Mucosa of gallbladder (tissue), 1 donor: ENCODE measurements around the gene CASZ1. TPM values are rescaled to one million over a fixed set of nuclear protein-coding genes. Genes with fewer than 3 reads are reported as not detected.
A peak's percentile ranks its signal among the peaks of the same experiment; 100 is the strongest.

Experiments
- DNase-seq: peaks from one replicate; pipeline ENCODE4 v3.0.0-alpha.2; 2020; ENCODE audit warnings: low spot score
- total RNA-seq: library from RNA; stranded (reverse); gene quantifications from one replicate; pipeline ENCODE4 v1.2.1, GENCODE V29; 2021
- donor health status: DM: no; HTN: no; CAD: no.

Gene CASZ1
- total RNA-seq, 1 donor from 2014 or later: 72.8 TPM

- DNase-seq: no peak
These were observed 45.3 kb downstream of the CASZ1 start for GRCh38 chr1:10751160-10751559.

- DNase-seq: no peak
These were observed 50.5 kb downstream of the CASZ1 start for GRCh38 chr1:10745886-10746455.

GRCh38 chr1:10745383-10745782 lies 51.1 kb downstream of the CASZ1 start:
- DNase-seq: no peak

- DNase-seq: no peak
These were observed 51.7 kb downstream of the CASZ1 start for GRCh38 chr1:10744654-10745238.

GRCh38 chr1:10744029-10744428 lies 52.4 kb downstream of the CASZ1 start:
- DNase-seq: no peak

GRCh38 chr1:10741696-10742095 lies 54.8 kb downstream of the CASZ1 start:
- no peak for DNase-seq

- DNase-seq: no peak
These were observed 56.3 kb downstream of the CASZ1 start for GRCh38 chr1:10740123-10740522.

- no peak for DNase-seq
These were observed 56.9 kb downstream of the CASZ1 start for GRCh38 chr1:10739589-10739988.

- DNase-seq: peak; percentile 66
These were observed 58.1 kb downstream of the CASZ1 start for GRCh38 chr1:10738061-10739058.

GRCh38 chr1:10737651-10738050 lies 58.8 kb downstream of the CASZ1 start:
- no peak for DNase-seq

GRCh38 chr1:10736634-10737586 lies 59.5 kb downstream of the CASZ1 start:
- DNase-seq: peak; percentile 74

GRCh38 chr1:10735563-10736305 lies 60.7 kb downstream of the CASZ1 start:
- no peak for DNase-seq

GRCh38 chr1:10734962-10735544 lies 61.4 kb downstream of the CASZ1 start:
- no peak for DNase-seq

- no peak for DNase-seq
These were observed 62.1 kb downstream of the CASZ1 start for GRCh38 chr1:10734375-10734774.

- DNase-seq: no peak
These were observed 62.7 kb downstream of the CASZ1 start for GRCh38 chr1:10733474-10734366.

GRCh38 chr1:10730985-10731384 lies 65.5 kb downstream of the CASZ1 start:
- no peak for DNase-seq

- DNase-seq: no peak
These were observed 67.6 kb downstream of the CASZ1 start for GRCh38 chr1:10728595-10729410.

GRCh38 chr1:10727751-10728232 lies 68.7 kb downstream of the CASZ1 start:
- no peak for DNase-seq
